ENCODE measurements around the gene CPEB4. TPM values are rescaled to one million over a fixed set of nuclear protein-coding genes. Genes with fewer than 3 reads are reported as not detected.
A peak's percentile ranks its signal among the peaks of the same experiment; 100 is the strongest.

The CPEB4 gene
- total RNA-seq, 5 donors from 2014 or later (not counting 1 experiment from before 2014, with no cell fraction given) = 13.8 to 25.9 (median 14.9) TPM

GRCh38 chr5:173907284-173907683 is 19.1 kb downstream of the CPEB4 start:
- ChIA-PET CTCF (no interaction called here), POLR2A (no interaction called here)
- peaks cover 36 to 47% (median 44%) of the 10 kb centered on the region in 3 donors for H3K4me1 Mint-ChIP-seq
- H3K36me3 Mint-ChIP-seq = peaks cover 20% of the 10 kb centered on the region
- Histone ChIP-seq H3K27me3 (replicated peaks in 1 of 2; ENCODE audit: control insufficient read depth in 2 of 2, extremely low read depth in 1 of 2, insufficient read depth in 2 of 2, low read length in 1 of 2) (no peaks in the 10 kb centered on the region), H3K27ac (ENCODE audit: low read length) (no peak overlapping the region), H3K4me1 (ENCODE audit: control insufficient read depth in 1 of 2, extremely low read depth in 1 of 2, insufficient read depth in 2 of 2, low read length in 2 of 2) (no peaks in the 10 kb centered on the region), H3K4me3 (ENCODE audit: control insufficient read depth in 1 of 2, extremely low read depth in 1 of 2, low read length in 1 of 2) (no peak overlapping the region), H3K9me3 (no peaks in the 10 kb centered on the region), H3K36me3 (ENCODE audit: control insufficient read depth in 2 of 2, extremely low read depth in 1 of 2, insufficient read depth in 1 of 2, low read length in 1 of 2) (peaks cover 6% of the 10 kb centered on the region in 2 donors)
- ATAC-seq (replicated peaks in 1 of 4) (no peak), DNase-seq (no peak)
- H3K27ac Mint-ChIP-seq = no peak overlapping the region
- no peak overlapping the region for H3K4me3 Mint-ChIP-seq
- no peaks in the 10 kb centered on the region for H3K9me3 Mint-ChIP-seq
- no CpG with 5 or more reads among the region's 1 CpG for WGBS (ENCODE audit: insufficient coverage)
- H3K27me3 Mint-ChIP-seq = no peaks in the 10 kb centered on the region

- Histone ChIP-seq H3K4me1 (ENCODE audit: control insufficient read depth in 1 of 2, extremely low read depth in 1 of 2, insufficient read depth in 2 of 2, low read length in 2 of 2) (no peaks in the 10 kb centered on the region), H3K9me3 (no peaks in the 10 kb centered on the region), H3K27me3 (replicated peaks in 1 of 2; ENCODE audit: control insufficient read depth in 2 of 2, extremely low read depth in 1 of 2, insufficient read depth in 2 of 2, low read length in 1 of 2) (no peaks in the 10 kb centered on the region), H3K27ac (ENCODE audit: low read length) (no peak overlapping the region), H3K4me3 (ENCODE audit: control insufficient read depth in 1 of 2, extremely low read depth in 1 of 2, low read length in 1 of 2) (no peak overlapping the region), H3K36me3 (ENCODE audit: control insufficient read depth in 2 of 2, extremely low read depth in 1 of 2, insufficient read depth in 1 of 2, low read length in 1 of 2) (peaks cover 6% of the 10 kb centered on the region in 2 donors)
- CTCF ChIA-PET = interaction anchor here in 1 of 2 donors (1.0 kb wide), 1 partner anchor 10 kb away, joined by 5 read pairs; no protein-coding TSS in a partner anchor
- peaks cover 21% of the 10 kb centered on the region for H3K36me3 Mint-ChIP-seq
- peaks cover 32 to 41% (median 39%) of the 10 kb centered on the region in 3 donors for H3K4me1 Mint-ChIP-seq
- ATAC-seq (replicated peaks in 1 of 4) (no peak), DNase-seq (no peak)
- H3K27me3 Mint-ChIP-seq = no peaks in the 10 kb centered on the region
- peak overlapping the region in 1 of 2 donors; percentile 48 for H3K27ac Mint-ChIP-seq
- H3K9me3 Mint-ChIP-seq = no peaks in the 10 kb centered on the region
- 100% methylated on average over 1 of the region's 3 CpGs for WGBS (ENCODE audit: insufficient coverage)
- no peak overlapping the region for H3K4me3 Mint-ChIP-seq
- POLR2A ChIA-PET = no interaction called here
These were observed 19.7 kb downstream of the CPEB4 start for GRCh38 chr5:173907686-173908371.

- no peak overlapping the region for H3K27ac ChIP-seq (ENCODE audit: low read length)
- Mint-ChIP-seq H3K9me3 (no peaks in the 10 kb centered on the region), H3K36me3 (peaks cover 21% of the 10 kb centered on the region), H3K4me1 (peaks cover 20 to 29% (median 26%) of the 10 kb centered on the region in 3 donors), H3K27me3 (no peaks in the 10 kb centered on the region), H3K27ac (peak overlapping the region in 1 of 2 donors; percentile 17), H3K4me3 (no peak overlapping the region)
- H3K27me3 ChIP-seq (replicated peaks in 1 of 2; ENCODE audit: control insufficient read depth in 2 of 2, extremely low read depth in 1 of 2, insufficient read depth in 2 of 2, low read length in 1 of 2) = no peaks in the 10 kb centered on the region
- DNase-seq (no peak), ATAC-seq (replicated peaks in 1 of 4) (no peak)
- no CpG with 5 or more reads among the region's 3 CpGs for WGBS (ENCODE audit: insufficient coverage)
- ChIA-PET POLR2A (interaction anchor here in 1 of 2 donors (0.8 kb wide), 1 partner anchor 18 kb away, joined by 3 read pairs; no protein-coding TSS in a partner anchor), CTCF (interaction anchor here in 1 of 2 donors (1.0 kb wide), 1 partner anchor 18 kb away, joined by 3 read pairs; no protein-coding TSS in a partner anchor)
- no peaks in the 10 kb centered on the region for H3K9me3 ChIP-seq
- H3K4me1 ChIP-seq (ENCODE audit: control insufficient read depth in 1 of 2, extremely low read depth in 1 of 2, insufficient read depth in 2 of 2, low read length in 2 of 2) = no peaks in the 10 kb centered on the region
- peaks cover 6 to 8% of the 10 kb centered on the region in 2 donors for H3K36me3 ChIP-seq (ENCODE audit: control insufficient read depth in 2 of 2, extremely low read depth in 1 of 2, insufficient read depth in 1 of 2, low read length in 1 of 2)
- H3K4me3 ChIP-seq (ENCODE audit: control insufficient read depth in 1 of 2, extremely low read depth in 1 of 2, low read length in 1 of 2) = no peak overlapping the region
These were observed 21.1 kb downstream of the CPEB4 start for GRCh38 chr5:173909199-173909598.

DNA sequence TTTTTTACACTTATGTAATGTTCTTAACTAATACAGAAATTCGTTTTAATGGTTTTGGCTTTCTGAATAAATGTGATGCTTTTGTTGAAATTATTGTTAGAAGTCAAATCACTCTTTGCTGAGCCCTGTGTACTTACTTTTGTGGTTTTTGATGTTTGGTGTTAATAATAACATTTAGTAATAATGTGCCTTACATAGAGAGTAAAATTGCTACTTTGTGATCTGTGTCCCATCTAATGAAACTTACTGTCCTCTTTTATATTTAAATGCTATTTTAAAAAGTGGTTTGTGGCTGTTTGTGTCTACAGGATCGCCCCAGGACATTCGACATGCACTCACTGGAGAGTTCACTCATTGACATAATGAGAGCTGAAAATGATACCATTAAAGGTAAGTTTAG is 22.1 kb downstream of the CPEB4 start:
- Histone ChIP-seq H3K27me3 (replicated peaks in 1 of 2; ENCODE audit: control insufficient read depth in 2 of 2, extremely low read depth in 1 of 2, insufficient read depth in 2 of 2, low read length in 1 of 2) (no peaks in the 10 kb centered on the region), H3K4me1 (ENCODE audit: control insufficient read depth in 1 of 2, extremely low read depth in 1 of 2, insufficient read depth in 2 of 2, low read length in 2 of 2) (no peaks in the 10 kb centered on the region), H3K9me3 (no peaks in the 10 kb centered on the region), H3K4me3 (ENCODE audit: control insufficient read depth in 1 of 2, extremely low read depth in 1 of 2, low read length in 1 of 2) (no peak overlapping the region), H3K36me3 (ENCODE audit: control insufficient read depth in 2 of 2, extremely low read depth in 1 of 2, insufficient read depth in 1 of 2, low read length in 1 of 2) (peaks cover 6 to 8% of the 10 kb centered on the region in 2 donors), H3K27ac (ENCODE audit: low read length) (no peak overlapping the region)
- Mint-ChIP-seq H3K9me3 (no peaks in the 10 kb centered on the region), H3K27ac (no peak overlapping the region), H3K36me3 (peaks cover 21% of the 10 kb centered on the region), H3K27me3 (no peaks in the 10 kb centered on the region), H3K4me1 (peaks cover 19 to 29% (median 26%) of the 10 kb centered on the region in 3 donors), H3K4me3 (no peak overlapping the region)
- POLR2A ChIA-PET = interaction anchor here in 1 of 2 donors (0.6 kb wide), 1 partner anchor 868 kb away, joined by 3 read pairs; no protein-coding TSS in a partner anchor
- WGBS (ENCODE audit: insufficient coverage) = no CpG with 5 or more reads among the region's 3 CpGs
- ATAC-seq (replicated peaks in 1 of 4) (no peak), DNase-seq (no peak)
- CTCF ChIA-PET = interaction anchor here (0.6 to 1.0 kb wide), 3 partner anchors 15 to 897 kb away, joined by 3 read pairs; no protein-coding TSS in a partner anchor

GRCh38 chr5:173911623-173912022 is 23.5 kb downstream of the CPEB4 start:
- no peaks in the 10 kb centered on the region for H3K9me3 Mint-ChIP-seq
- Histone ChIP-seq H3K4me3 (ENCODE audit: control insufficient read depth in 1 of 2, extremely low read depth in 1 of 2, low read length in 1 of 2) (no peak overlapping the region), H3K4me1 (ENCODE audit: control insufficient read depth in 1 of 2, extremely low read depth in 1 of 2, insufficient read depth in 2 of 2, low read length in 2 of 2) (no peaks in the 10 kb centered on the region), H3K36me3 (ENCODE audit: control insufficient read depth in 2 of 2, extremely low read depth in 1 of 2, insufficient read depth in 1 of 2, low read length in 1 of 2) (peaks cover 6 to 8% of the 10 kb centered on the region in 2 donors), H3K27ac (ENCODE audit: low read length) (no peak overlapping the region), H3K9me3 (no peaks in the 10 kb centered on the region), H3K27me3 (replicated peaks in 1 of 2; ENCODE audit: control insufficient read depth in 2 of 2, extremely low read depth in 1 of 2, insufficient read depth in 2 of 2, low read length in 1 of 2) (no peaks in the 10 kb centered on the region)
- peaks cover 19 to 24% (median 22%) of the 10 kb centered on the region in 3 donors for H3K4me1 Mint-ChIP-seq
- ChIA-PET CTCF (interaction anchor here in 1 of 2 donors (0.8 kb wide), 1 partner anchor 23 kb away, joined by 4 read pairs; the partner anchor contains the start of gene CPEB4), POLR2A (interaction anchor here (0.5 to 0.8 kb wide), 2 partner anchors 18 to 296 kb away, joined by 5 to 11 read pairs; no protein-coding TSS in a partner anchor)
- DNase-seq (no peak), ATAC-seq (replicated peaks in 1 of 4) (no peak)
- H3K27ac Mint-ChIP-seq = no peak overlapping the region
- peaks cover 15% of the 10 kb centered on the region for H3K36me3 Mint-ChIP-seq
- H3K27me3 Mint-ChIP-seq = no peaks in the 10 kb centered on the region
- H3K4me3 Mint-ChIP-seq = no peak overlapping the region

- Histone ChIP-seq H3K27ac (ENCODE audit: low read length) (no peak overlapping the region), H3K4me3 (ENCODE audit: control insufficient read depth in 1 of 2, extremely low read depth in 1 of 2, low read length in 1 of 2) (no peak overlapping the region), H3K9me3 (no peaks in the 10 kb centered on the region), H3K27me3 (replicated peaks in 1 of 2; ENCODE audit: control insufficient read depth in 2 of 2, extremely low read depth in 1 of 2, insufficient read depth in 2 of 2, low read length in 1 of 2) (no peaks in the 10 kb centered on the region), H3K4me1 (ENCODE audit: control insufficient read depth in 1 of 2, extremely low read depth in 1 of 2, insufficient read depth in 2 of 2, low read length in 2 of 2) (peaks cover 4 to 5% of the 10 kb centered on the region in 2 experiments), H3K36me3 (ENCODE audit: control insufficient read depth in 2 of 2, extremely low read depth in 1 of 2, insufficient read depth in 1 of 2, low read length in 1 of 2) (peaks cover 6 to 8% of the 10 kb centered on the region in 2 donors)
- no peak for DNase-seq
- peaks cover 7 to 12% (median 11%) of the 10 kb centered on the region in 3 donors for H3K4me1 Mint-ChIP-seq
- no peak for ATAC-seq (replicated peaks in 1 of 4)
- H3K27me3 Mint-ChIP-seq = no peaks in the 10 kb centered on the region
- no peak overlapping the region for H3K4me3 Mint-ChIP-seq
- WGBS (ENCODE audit: insufficient coverage) = 100% methylated on average over 1 of the region's 4 CpGs
- no peaks in the 10 kb centered on the region for H3K9me3 Mint-ChIP-seq
- POLR2A ChIA-PET = no interaction called here
- H3K27ac Mint-ChIP-seq = no peak overlapping the region
- peaks cover 15% of the 10 kb centered on the region for H3K36me3 Mint-ChIP-seq
- CTCF ChIA-PET = interaction anchor here in 1 of 2 donors (0.6 to 1.4 kb wide), 2 partner anchors 12 to 30 kb away, joined by 3 to 5 read pairs; no protein-coding TSS in a partner anchor
These were observed 25.7 kb downstream of the CPEB4 start for GRCh38 chr5:173913686-173914321.
